ENCODE measurements around the gene ACTR2.

The ACTR2 gene

GRCh38 chr2:65296971-65297370 is 69.3 kb downstream of the ACTR2 start:
- H3K36me3 ChIP-seq (replicated peaks), result no peaks in the 10 kb centered on the region
- H3K9me3 ChIP-seq, result no peaks in the 10 kb centered on the region
- in situ Hi-C loops (cut with MboI; ENCODE audit: low sequenced_read_pairs), result no loop called here
- no peaks in the 10 kb centered on the region for H3K27me3 ChIP-seq (ENCODE audit: low read depth)
- H3K4me1 ChIP-seq, result no peaks in the 10 kb centered on the region
- no peak for DNase-seq (ENCODE audit: low spot score in 2 of 2)
- H3K4me3 ChIP-seq, result no peak overlapping the region

GRCh38 chr2:65297544-65297943 is 69.9 kb downstream of the ACTR2 start:
- in situ Hi-C loops (cut with MboI; ENCODE audit: low sequenced_read_pairs), result no loop called here
- Histone ChIP-seq H3K4me1 (no peaks in the 10 kb centered on the region), H3K27me3 (ENCODE audit: low read depth) (no peaks in the 10 kb centered on the region), H3K4me3 (no peak overlapping the region), H3K9me3 (no peaks in the 10 kb centered on the region), H3K36me3 (replicated peaks) (no peaks in the 10 kb centered on the region)
- no peak for DNase-seq (ENCODE audit: low spot score in 2 of 2)

- in situ Hi-C loops (cut with MboI; ENCODE audit: low sequenced_read_pairs), result no loop called here
- Histone ChIP-seq H3K4me1 (no peaks in the 10 kb centered on the region), H3K27me3 (ENCODE audit: low read depth) (no peaks in the 10 kb centered on the region), H3K4me3 (no peak overlapping the region), H3K36me3 (replicated peaks) (no peaks in the 10 kb centered on the region), H3K9me3 (no peaks in the 10 kb centered on the region)
- no peak for DNase-seq (ENCODE audit: low spot score in 2 of 2)
Observed at GRCh38 chr2:65298089-65298488, 70.5 kb downstream of the ACTR2 start.

DNA sequence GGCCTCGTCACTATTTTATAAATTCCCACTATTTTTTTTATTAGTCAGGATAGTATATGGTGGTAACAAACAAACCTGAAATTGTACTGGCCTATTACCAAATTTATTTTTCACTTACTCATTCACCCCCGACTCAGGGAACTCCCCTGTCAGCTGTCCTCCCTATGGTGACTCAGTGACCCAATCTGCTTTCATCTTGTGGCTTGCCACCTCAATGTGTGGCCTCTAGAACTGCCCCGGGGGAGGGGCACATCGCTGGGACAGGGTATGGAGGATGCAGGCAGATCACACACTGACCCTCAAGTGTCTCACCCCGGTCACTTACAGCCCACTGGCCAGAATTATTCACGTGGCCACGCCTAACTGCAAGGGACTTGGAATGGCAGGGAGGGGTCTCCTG is 71.6 kb downstream of the ACTR2 start:
- Histone ChIP-seq H3K4me3 (no peak overlapping the region), H3K4me1 (no peaks in the 10 kb centered on the region), H3K27me3 (ENCODE audit: low read depth) (no peaks in the 10 kb centered on the region), H3K9me3 (no peaks in the 10 kb centered on the region), H3K36me3 (replicated peaks) (no peaks in the 10 kb centered on the region)
- in situ Hi-C loops (cut with MboI; ENCODE audit: low sequenced_read_pairs), result no loop called here
- no peak for DNase-seq (ENCODE audit: low spot score in 2 of 2)

- no peak for DNase-seq (ENCODE audit: low spot score in 2 of 2)
- H3K4me3 ChIP-seq, result no peak overlapping the region
- no peaks in the 10 kb centered on the region for H3K9me3 ChIP-seq
- in situ Hi-C loops (cut with MboI; ENCODE audit: low sequenced_read_pairs), result no loop called here
- no peaks in the 10 kb centered on the region for H3K4me1 ChIP-seq
- no peaks in the 10 kb centered on the region for H3K27me3 ChIP-seq (ENCODE audit: low read depth)
- no peaks in the 10 kb centered on the region for H3K36me3 ChIP-seq (replicated peaks)
Observed at GRCh38 chr2:65300134-65300760, 72.6 kb downstream of the ACTR2 start.

DNA sequence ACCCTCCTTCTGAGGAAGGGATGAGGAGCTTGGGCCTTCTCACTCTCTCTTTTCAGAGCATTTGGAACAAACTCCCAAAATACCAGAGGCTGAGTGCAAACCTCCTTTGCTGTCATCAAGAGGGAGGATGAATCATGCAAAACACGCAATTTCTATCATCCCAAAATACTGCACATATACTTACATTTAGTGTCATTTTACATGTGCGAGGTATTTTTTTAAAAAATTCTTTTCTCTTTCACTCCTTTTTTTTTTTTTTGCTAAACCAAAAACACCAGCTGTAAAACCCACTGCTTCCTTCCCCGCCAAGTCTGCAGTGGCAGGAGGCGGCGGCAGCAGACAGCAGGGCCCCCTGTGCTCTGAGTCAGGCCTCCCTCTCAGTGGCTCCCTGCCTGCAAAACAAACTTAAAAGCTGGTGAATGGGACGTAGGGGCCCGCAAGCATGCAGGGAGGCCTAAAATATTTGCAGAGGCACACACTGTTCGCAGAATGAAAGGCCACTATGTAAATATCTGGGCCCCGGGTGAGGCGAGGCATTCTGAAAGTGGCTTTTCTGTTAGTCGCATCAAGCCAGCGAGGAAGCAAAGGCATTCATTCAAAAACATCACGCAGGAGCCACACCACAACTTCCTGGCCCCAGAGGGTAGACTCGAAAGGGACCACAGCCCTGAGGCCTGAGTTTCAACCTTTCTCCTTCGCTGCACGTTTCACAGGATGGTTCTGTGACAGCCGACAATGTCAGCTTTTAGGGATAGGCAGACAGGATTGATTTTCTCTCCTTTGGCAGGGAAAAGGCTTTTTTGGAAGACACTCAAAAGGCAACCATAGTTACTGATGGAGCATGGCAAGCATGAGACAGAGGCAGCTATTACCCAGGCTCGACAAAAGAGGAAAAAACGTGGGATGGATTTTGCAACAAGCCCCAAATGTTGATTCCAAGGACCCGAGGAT is 73.4 kb downstream of the ACTR2 start:
- Histone ChIP-seq H3K36me3 (replicated peaks) (no peaks in the 10 kb centered on the region), H3K4me3 (no peak overlapping the region), H3K4me1 (no peaks in the 10 kb centered on the region), H3K9me3 (no peaks in the 10 kb centered on the region), H3K27me3 (ENCODE audit: low read depth) (no peaks in the 10 kb centered on the region)
- in situ Hi-C loops (cut with MboI; ENCODE audit: low sequenced_read_pairs), result no loop called here
- DNase-seq (ENCODE audit: low spot score in 2 of 2), result no peak

DNA sequence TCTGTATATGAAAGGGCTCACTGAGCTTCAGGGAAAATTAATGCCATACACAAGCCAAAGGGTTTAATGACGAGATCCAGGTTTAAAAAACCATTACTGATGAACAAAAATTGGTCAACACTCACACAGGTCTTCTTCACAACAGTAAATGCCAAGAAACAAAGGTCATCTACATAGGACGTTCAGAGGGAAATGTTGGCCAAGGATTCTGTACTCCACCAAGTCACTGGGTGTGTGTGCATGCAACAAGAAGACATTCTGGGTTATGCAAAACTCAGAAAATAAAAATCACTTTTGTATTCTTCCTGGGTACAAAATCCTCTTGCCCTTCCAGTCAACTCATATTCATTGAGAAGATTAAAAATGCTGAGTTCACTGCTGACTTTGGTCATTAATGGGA is 78.3 kb downstream of the ACTR2 start:
- no peak for DNase-seq (ENCODE audit: low spot score in 2 of 2)
- Histone ChIP-seq H3K4me1 (no peaks in the 10 kb centered on the region), H3K9me3 (no peaks in the 10 kb centered on the region), H3K36me3 (replicated peaks) (no peaks in the 10 kb centered on the region), H3K4me3 (no peak overlapping the region), H3K27me3 (ENCODE audit: low read depth) (no peaks in the 10 kb centered on the region)
- in situ Hi-C loops (cut with MboI; ENCODE audit: low sequenced_read_pairs), result no loop called here

GRCh38 chr2:65309699-65310098 is 82.1 kb downstream of the ACTR2 start:
- in situ Hi-C loops (cut with MboI; ENCODE audit: low sequenced_read_pairs), result no loop called here

GRCh38 chr2:65311049-65311448 is 83.4 kb downstream of the ACTR2 start:
- no peak overlapping the region for H3K4me3 ChIP-seq
- no peaks in the 10 kb centered on the region for H3K27me3 ChIP-seq (ENCODE audit: low read depth)
- peaks cover 19% of the 10 kb centered on the region for H3K36me3 ChIP-seq (replicated peaks)
- no peak for DNase-seq (ENCODE audit: low spot score in 2 of 2)
- H3K4me1 ChIP-seq, result no peaks in the 10 kb centered on the region
- in situ Hi-C loops (cut with MboI; ENCODE audit: low sequenced_read_pairs), result no loop called here
- H3K9me3 ChIP-seq, result no peaks in the 10 kb centered on the region

More at GRCh38 chr2:65309699-65310098, 82.1 kb downstream of the ACTR2 start:
- H3K4me3 ChIP-seq, result no peak overlapping the region
- DNase-seq (ENCODE audit: low spot score in 2 of 2), result no peak
- no peaks in the 10 kb centered on the region for H3K9me3 ChIP-seq
- peaks cover 15% of the 10 kb centered on the region for H3K36me3 ChIP-seq (replicated peaks)
- H3K4me1 ChIP-seq, result no peaks in the 10 kb centered on the region
- H3K27me3 ChIP-seq (ENCODE audit: low read depth), result no peaks in the 10 kb centered on the region

- Histone ChIP-seq H3K4me3 (no peak overlapping the region), H3K9me3 (no peaks in the 10 kb centered on the region), H3K27me3 (ENCODE audit: low read depth) (no peaks in the 10 kb centered on the region), H3K4me1 (no peaks in the 10 kb centered on the region), H3K36me3 (replicated peaks) (peaks cover 24% of the 10 kb centered on the region)
- in situ Hi-C loops (cut with MboI; ENCODE audit: low sequenced_read_pairs), result no loop called here
- no peak for DNase-seq (ENCODE audit: low spot score in 2 of 2)
Observed at GRCh38 chr2:65311596-65311995, 84.0 kb downstream of the ACTR2 start.

DNA sequence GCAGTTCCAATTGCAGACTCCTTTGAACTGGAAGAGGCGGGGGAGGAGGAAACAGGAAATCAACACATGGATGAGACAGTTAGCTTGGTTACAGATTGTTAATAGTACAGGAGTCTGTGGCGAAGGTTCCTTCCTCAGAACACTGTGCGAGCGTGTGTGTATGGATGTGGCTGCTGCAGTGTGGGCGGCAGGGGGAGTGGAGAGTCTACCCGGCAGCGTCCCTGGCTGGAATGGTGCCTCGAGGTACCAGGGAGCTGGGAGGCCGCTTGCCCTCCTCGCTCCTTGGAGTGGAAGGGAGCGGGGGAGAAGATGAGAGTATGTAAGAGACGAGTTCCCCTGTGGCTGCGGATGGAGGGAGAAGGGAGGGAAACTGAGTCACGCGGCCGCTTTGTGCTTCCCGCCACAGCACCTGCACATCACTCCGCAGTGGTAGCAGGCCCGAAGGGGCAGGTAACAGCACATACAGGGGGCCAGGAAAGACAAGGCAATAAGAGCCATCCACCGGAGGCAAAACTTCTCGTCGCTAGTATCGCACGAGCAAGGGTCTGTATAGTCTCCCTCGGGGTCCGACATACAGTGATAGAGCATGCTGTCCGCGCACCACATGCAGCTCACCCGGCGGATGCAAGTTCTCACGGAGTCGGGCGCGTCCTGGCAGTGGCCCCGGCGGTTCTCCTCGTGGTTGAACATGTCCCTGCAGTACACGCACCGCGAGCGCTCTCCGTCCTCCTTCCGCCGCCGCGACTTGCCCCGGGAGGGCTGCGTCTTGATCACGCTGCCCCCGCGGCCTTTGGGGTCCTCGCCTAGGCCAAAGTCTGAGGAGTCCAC is 85.7 kb downstream of the ACTR2 start:
- no peaks in the 10 kb centered on the region for H3K9me3 ChIP-seq
- H3K27me3 ChIP-seq (ENCODE audit: low read depth), result no peaks in the 10 kb centered on the region
- H3K36me3 ChIP-seq (replicated peaks), result peaks cover 25% of the 10 kb centered on the region
- no peak overlapping the region for H3K4me3 ChIP-seq
- no peaks in the 10 kb centered on the region for H3K4me1 ChIP-seq
- in situ Hi-C loops (cut with MboI; ENCODE audit: low sequenced_read_pairs), result no loop called here
- no peak for DNase-seq (ENCODE audit: low spot score in 2 of 2)

DNA sequence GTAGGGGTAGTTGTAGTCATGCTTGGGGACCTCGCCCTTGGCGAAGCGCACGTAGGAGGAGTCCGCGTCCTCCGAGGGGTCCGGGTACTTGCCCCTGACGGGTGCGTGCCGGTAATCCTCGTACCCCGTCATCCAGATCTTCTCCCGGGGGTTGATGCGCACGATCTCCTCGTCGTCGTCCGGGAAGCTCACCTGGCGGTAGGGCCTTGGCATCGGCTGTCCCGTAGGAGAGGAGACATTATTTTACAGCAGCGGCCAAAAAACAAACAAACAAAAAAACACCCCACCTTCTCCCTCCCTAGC is 86.3 kb downstream of the ACTR2 start:
- no peak for DNase-seq (ENCODE audit: low spot score in 2 of 2)
- Histone ChIP-seq H3K9me3 (no peaks in the 10 kb centered on the region), H3K36me3 (replicated peaks) (peaks cover 25% of the 10 kb centered on the region), H3K4me3 (no peak overlapping the region), H3K27me3 (ENCODE audit: low read depth) (no peaks in the 10 kb centered on the region), H3K4me1 (no peaks in the 10 kb centered on the region)
- in situ Hi-C loops (cut with MboI; ENCODE audit: low sequenced_read_pairs), result no loop called here

DNA sequence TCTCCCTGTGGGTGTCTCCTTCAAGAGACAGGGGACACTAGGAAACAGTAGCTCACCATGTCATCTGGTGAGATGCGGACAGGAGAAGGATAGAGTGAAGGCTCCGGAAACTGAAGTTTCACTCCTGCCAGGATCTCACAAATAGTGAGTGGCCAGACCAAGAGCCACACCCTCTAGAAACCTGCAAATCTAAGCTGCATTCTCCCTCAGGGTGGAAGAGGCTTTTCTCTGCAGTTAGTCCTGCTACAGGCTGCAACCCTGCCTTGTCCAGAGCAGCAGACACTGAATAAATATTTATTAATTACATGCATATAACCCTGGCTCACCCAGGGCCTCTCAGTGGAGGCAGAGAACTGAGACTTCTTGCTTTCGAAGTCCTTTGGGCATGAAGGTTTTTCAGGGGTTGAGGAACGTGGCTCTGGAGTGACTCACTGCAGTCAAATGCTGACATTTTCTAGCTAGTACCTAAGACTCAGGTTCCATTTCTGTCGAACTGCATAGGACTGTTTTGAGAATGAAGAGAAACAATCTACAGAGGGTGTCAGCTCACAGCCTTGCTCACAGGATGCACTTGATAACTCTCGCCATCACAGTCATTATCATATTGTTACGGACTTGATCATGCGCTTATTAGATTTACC is 87.3 kb downstream of the ACTR2 start:
- H3K9me3 ChIP-seq, result no peaks in the 10 kb centered on the region
- in situ Hi-C loops (cut with MboI; ENCODE audit: low sequenced_read_pairs), result no loop called here

More for the DNA sequence above, 87.3 kb downstream of the ACTR2 start:
- Histone ChIP-seq H3K4me1 (no peaks in the 10 kb centered on the region), H3K27me3 (ENCODE audit: low read depth) (no peaks in the 10 kb centered on the region), H3K4me3 (no peak overlapping the region), H3K36me3 (replicated peaks) (peaks cover 25% of the 10 kb centered on the region)
- no peak for DNase-seq (ENCODE audit: low spot score in 2 of 2)
